Posterior cingulate gyrus (tissue), 11 donors: ENCODE measurements around the gene GGA3.
A peak's percentile ranks its signal among the peaks of the same experiment; 100 is the strongest.
"Not testable (repeated sequence)": the region's sequence is repeated elsewhere in the genome, so short reads cannot be mapped to it uniquely, and the experiment has no call there.

Experiments
- DNase-seq, 10 donors: peaks; one replicate each; pipeline versions ENCODE4 v3.0.0 to v3.0.0-alpha.2; 2020 to 2021; ENCODE audit warnings: mixed read lengths in 3 of 10
- intact Hi-C: fragments of 100-400 bp; cut with DNase I; formaldehyde crosslinking; loops from one replicate; pipeline ENCODE4 v1.15.1; 2023

Gene GGA3

GRCh38 chr17:75255954-75256698 is 5.3 kb downstream of the GGA3 start:
- intact Hi-C loops, DNase-seq: not testable (repeated sequence)

- intact Hi-C loops: no loop called here
- DNase-seq: no peak
Measured at GRCh38 chr17:75252039-75252816, 9.2 kb downstream of the GGA3 start.

GRCh38 chr17:75250009-75250471 is 11.4 kb downstream of the GGA3 start:
- DNase-seq: no peak
- intact Hi-C loops: no loop called here

GRCh38 chr17:75249564-75249963 is 11.8 kb downstream of the GGA3 start:
- DNase-seq: no peak
- intact Hi-C loops: no loop called here

GRCh38 chr17:75246404-75246803 is 15.0 kb downstream of the GGA3 start:
- no peak for DNase-seq

GRCh38 chr17:75245011-75245410 is 16.4 kb downstream of the GGA3 start:
- no peak for DNase-seq

More at GRCh38 chr17:75246404-75246803, 15.0 kb downstream of the GGA3 start:
- intact Hi-C loops: no loop called here

GRCh38 chr17:75244133-75244866 is 17.1 kb downstream of the GGA3 start:
- DNase-seq: peak in 1 of 10 donors; percentile 81
- intact Hi-C loops: no loop called here

More at GRCh38 chr17:75245011-75245410, 16.4 kb downstream of the GGA3 start:
- intact Hi-C loops: no loop called here

- intact Hi-C loops: loop anchor here (2.0 kb wide), 1 partner anchor 26 kb away; no protein-coding TSS in a partner anchor
- DNase-seq: peak in 1 of 10 donors; percentile 81
Measured at GRCh38 chr17:75242461-75243042, 18.9 kb downstream of the GGA3 start.

GRCh38 chr17:75241996-75242460 is 19.4 kb downstream of the GGA3 start:
- intact Hi-C loops: loop anchor here (2.0 kb wide), 1 partner anchor 27 kb away; no protein-coding TSS in a partner anchor
- DNase-seq: peak in 2 of 10 donors; percentile 77 to 80

- DNase-seq: no peak
- intact Hi-C loops: no loop called here
Measured at GRCh38 chr17:75241502-75241901, 19.9 kb downstream of the GGA3 start.

- intact Hi-C loops: no loop called here
Measured at GRCh38 chr17:75241143-75241430, 20.3 kb downstream of the GGA3 start.

GRCh38 chr17:75240394-75241142 is 20.8 kb downstream of the GGA3 start:
- DNase-seq: peak in 8 of 10 donors; percentile 37 to 96 (median 72)
- intact Hi-C loops: no loop called here

More at GRCh38 chr17:75241143-75241430, 20.3 kb downstream of the GGA3 start:
- DNase-seq: peak in 1 of 10 donors; percentile 31

- intact Hi-C loops: no loop called here
- peak in 1 of 10 donors; percentile 69 for DNase-seq
Measured at GRCh38 chr17:75239778-75240393, 21.5 kb downstream of the GGA3 start.

- no peak for DNase-seq
- intact Hi-C loops: no loop called here
Measured at GRCh38 chr17:75239214-75239613, 22.2 kb downstream of the GGA3 start.

GRCh38 chr17:75238684-75239191 is 22.7 kb downstream of the GGA3 start:
- DNase-seq: peak in 7 of 10 donors; percentile 55 to 94 (median 67)
- intact Hi-C loops: no loop called here

- DNase-seq: peak in 1 of 10 donors; percentile 62
- intact Hi-C loops: no loop called here
Measured at GRCh38 chr17:75238020-75238580, 23.3 kb downstream of the GGA3 start.

- intact Hi-C loops: no loop called here
- peak in 1 of 10 donors; percentile 79 for DNase-seq
Measured at GRCh38 chr17:75237100-75238014, 24.0 kb downstream of the GGA3 start.
